ENCODE data around the gene HOXB8. TPM values are rescaled to one million over a fixed set of nuclear protein-coding genes. Genes with fewer than 3 reads are reported as not detected.

HOXB8 gene
- total RNA-seq, 4 donors from 2014 or later: 0.27 to 3.9 TPM; not detected in 2

DNA sequence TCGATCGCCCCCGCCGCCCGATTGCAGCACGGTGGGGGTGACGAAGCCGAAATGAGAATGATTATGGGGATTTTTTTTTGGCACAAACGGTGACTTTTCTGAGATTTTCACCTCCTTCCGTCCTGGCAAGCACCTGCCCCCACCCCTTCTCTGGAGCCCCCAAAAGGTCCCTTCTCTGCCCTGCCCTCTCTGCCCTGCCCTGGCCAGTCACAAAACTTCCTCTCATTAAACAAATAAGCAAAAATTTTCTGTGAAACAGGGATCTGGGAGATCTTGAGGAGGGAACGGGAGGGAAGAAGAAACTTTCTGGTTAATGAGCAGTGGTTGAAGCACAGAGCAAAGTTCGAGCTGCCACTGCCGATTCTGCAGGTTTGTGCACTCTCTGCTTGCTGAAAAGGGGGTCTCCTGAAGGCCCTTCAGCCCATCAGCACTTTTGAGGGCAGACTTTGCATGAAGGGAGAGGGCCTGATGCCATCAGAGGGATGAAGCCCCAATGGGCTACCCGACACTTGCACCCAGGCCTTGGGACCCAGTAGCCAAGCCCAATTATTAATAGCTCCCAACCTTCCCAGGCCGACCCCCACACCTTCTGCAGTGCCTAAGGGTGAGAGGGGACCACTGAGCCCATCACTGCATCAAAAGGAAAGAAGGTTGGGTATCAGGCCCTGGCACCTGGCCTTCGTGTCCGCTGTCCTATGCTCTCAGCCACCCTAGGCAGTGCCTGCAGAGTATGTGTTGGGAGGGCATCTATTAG lies 1.0 kb upstream of the HOXB8 start:
- no peaks in the 10 kb centered on the region for H3K36me3 ChIP-seq
- H3K4me1 ChIP-seq: peaks cover 0 to 53% (median 4%) of the 10 kb centered on the region in 3 donors
- H3K27ac ChIP-seq: no peak overlapping the region
- no peaks in the 10 kb centered on the region for H3K9me3 ChIP-seq
- 11 to 16% methylated on average over 7 to 16 of the region's 17 CpGs for WGBS, 2 donors (ENCODE audit: low coverage in 1 of 2)
- H3K27me3 ChIP-seq: peaks cover 99% of the 10 kb centered on the region
- no peak overlapping the region for H3K4me3 ChIP-seq
- ATAC-seq: no peak
- TF ChIP-seq EP300 (IDR thresholded peaks at IDR 0.05) (no peak), POLR2AphosphoS5 (IDR thresholded peaks at IDR 0.05) (no peak), POLR2A (IDR thresholded peaks at IDR 0.05) (no peak)
- TF ChIP-seq, protein P1, sequence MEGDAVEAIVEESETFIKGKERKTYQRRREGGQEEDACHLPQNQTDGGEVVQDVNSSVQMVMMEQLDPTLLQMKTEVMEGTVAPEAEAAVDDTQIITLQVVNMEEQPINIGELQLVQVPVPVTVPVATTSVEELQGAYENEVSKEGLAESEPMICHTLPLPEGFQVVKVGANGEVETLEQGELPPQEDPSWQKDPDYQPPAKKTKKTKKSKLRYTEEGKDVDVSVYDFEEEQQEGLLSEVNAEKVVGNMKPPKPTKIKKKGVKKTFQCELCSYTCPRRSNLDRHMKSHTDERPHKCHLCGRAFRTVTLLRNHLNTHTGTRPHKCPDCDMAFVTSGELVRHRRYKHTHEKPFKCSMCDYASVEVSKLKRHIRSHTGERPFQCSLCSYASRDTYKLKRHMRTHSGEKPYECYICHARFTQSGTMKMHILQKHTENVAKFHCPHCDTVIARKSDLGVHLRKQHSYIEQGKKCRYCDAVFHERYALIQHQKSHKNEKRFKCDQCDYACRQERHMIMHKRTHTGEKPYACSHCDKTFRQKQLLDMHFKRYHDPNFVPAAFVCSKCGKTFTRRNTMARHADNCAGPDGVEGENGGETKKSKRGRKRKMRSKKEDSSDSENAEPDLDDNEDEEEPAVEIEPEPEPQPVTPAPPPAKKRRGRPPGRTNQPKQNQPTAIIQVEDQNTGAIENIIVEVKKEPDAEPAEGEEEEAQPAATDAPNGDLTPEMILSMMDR (IDR thresholded peaks at IDR 0.05): no peak

- ATAC-seq: no peak
- Histone ChIP-seq H3K4me3 (peak overlapping the region in 1 of 2 donors; percentile 16), H3K9me3 (no peaks in the 10 kb centered on the region), H3K27me3 (peaks cover 99% of the 10 kb centered on the region), H3K4me1 (peaks cover 0 to 69% (median 11%) of the 10 kb centered on the region in 3 donors), H3K27ac (no peak overlapping the region), H3K36me3 (no peaks in the 10 kb centered on the region)
- 6 to 15% methylated on average over 11 to 19 of the region's 55 CpGs for whole genome bisulfite sequencing, 2 donors (ENCODE audit: low coverage in 1 of 2)
- TF ChIP-seq POLR2A (IDR thresholded peaks at IDR 0.05) (no peak), POLR2AphosphoS5 (IDR thresholded peaks at IDR 0.05) (peak; percentile 16)
Measured at GRCh38 chr17:48613862-48614694, 1.0 kb downstream of the HOXB8 start.

GRCh38 chr17:48612854-48613691 lies 2.0 kb downstream of the HOXB8 start:
- Histone ChIP-seq H3K27me3 (peaks cover 100% of the 10 kb centered on the region), H3K9me3 (no peaks in the 10 kb centered on the region), H3K36me3 (no peaks in the 10 kb centered on the region), H3K4me1 (peaks cover 0 to 60% (median 11%) of the 10 kb centered on the region in 3 donors), H3K27ac (no peak overlapping the region), H3K4me3 (peak overlapping the region in 1 of 2 donors; percentile 54)
- TF ChIP-seq POLR2A (IDR thresholded peaks at IDR 0.05): no peak
- TF ChIP-seq POLR2AphosphoS5 (IDR thresholded peaks at IDR 0.05): no peak
- TF ChIP-seq EP300 (IDR thresholded peaks at IDR 0.05): no peak
- TF ChIP-seq, protein P1 (IDR thresholded peaks at IDR 0.05): peak in 3 of 4 experiments; percentile 30 to 49 (median 34)
- peak; percentile 46 for ATAC-seq
- 4% methylated on average over 9 to 27 of the region's 67 CpGs for WGBS, 2 donors (ENCODE audit: low coverage in 1 of 2)

- Histone ChIP-seq H3K4me1 (peaks cover 0 to 54% (median 11%) of the 10 kb centered on the region in 3 donors), H3K36me3 (no peaks in the 10 kb centered on the region), H3K27ac (no peak overlapping the region), H3K4me3 (peak overlapping the region in 1 of 2 donors; percentile 54), H3K9me3 (no peaks in the 10 kb centered on the region), H3K27me3 (peaks cover 100% of the 10 kb centered on the region)
- ATAC-seq: no peak
- WGBS, 2 donors (ENCODE audit: low coverage in 1 of 2): 3 to 4% methylated on average over 11 to 15 of the region's 15 CpGs
- TF ChIP-seq EP300 (IDR thresholded peaks at IDR 0.05) (no peak), POLR2AphosphoS5 (IDR thresholded peaks at IDR 0.05) (no peak), POLR2A (IDR thresholded peaks at IDR 0.05) (no peak)
- TF ChIP-seq, protein P1 (IDR thresholded peaks at IDR 0.05): no peak
Measured at GRCh38 chr17:48612456-48612853, 2.6 kb downstream of the HOXB8 start.
